ENCODE results near the gene OLAH.

GRCh38 chr10:15043674-15044073 is at the start of gene OLAH:
- no peak for TF ChIP-seq CTCF (conservative IDR thresholded peaks at IDR 0.05)
- TF ChIP-seq ZFX (IDR thresholded peaks at IDR 0.05): no peak

Data from C4-2B (cell line).